Caki2 (cell line): Measurements from ENCODE around the gene UTS2R. TPM values are rescaled to one million over a fixed set of nuclear protein-coding genes. Genes with fewer than 3 reads are reported as not detected.
A peak's percentile ranks its signal among the peaks of the same experiment; 100 is the strongest.

Experiments used
- DNase-seq: peaks from one replicate; pipeline ENCODE4 v3.0.0-alpha.2; 2015; ENCODE audit warnings: low read depth
- in situ Hi-C: cut with HindIII; loops from 2 replicates; pipeline ENCODE4 v1.10.0; 2016; ENCODE audit warnings: low sequenced_read_pairs, low pct_unique_long_range_greater_than_20kb, mixed read lengths
- total RNA-seq: library from RNA; depleted of rRNA; stranded (reverse); fragments of >200 nt; shearing (Covaris generic); gene quantifications from 2 replicates; pipeline ENCODE4 v1.2.3, GENCODE V29; 2014; ENCODE audit warnings: low replicate concordance

Gene UTS2R
- total RNA-seq, 1 experiment from 2014 or later = not detected

DNA sequence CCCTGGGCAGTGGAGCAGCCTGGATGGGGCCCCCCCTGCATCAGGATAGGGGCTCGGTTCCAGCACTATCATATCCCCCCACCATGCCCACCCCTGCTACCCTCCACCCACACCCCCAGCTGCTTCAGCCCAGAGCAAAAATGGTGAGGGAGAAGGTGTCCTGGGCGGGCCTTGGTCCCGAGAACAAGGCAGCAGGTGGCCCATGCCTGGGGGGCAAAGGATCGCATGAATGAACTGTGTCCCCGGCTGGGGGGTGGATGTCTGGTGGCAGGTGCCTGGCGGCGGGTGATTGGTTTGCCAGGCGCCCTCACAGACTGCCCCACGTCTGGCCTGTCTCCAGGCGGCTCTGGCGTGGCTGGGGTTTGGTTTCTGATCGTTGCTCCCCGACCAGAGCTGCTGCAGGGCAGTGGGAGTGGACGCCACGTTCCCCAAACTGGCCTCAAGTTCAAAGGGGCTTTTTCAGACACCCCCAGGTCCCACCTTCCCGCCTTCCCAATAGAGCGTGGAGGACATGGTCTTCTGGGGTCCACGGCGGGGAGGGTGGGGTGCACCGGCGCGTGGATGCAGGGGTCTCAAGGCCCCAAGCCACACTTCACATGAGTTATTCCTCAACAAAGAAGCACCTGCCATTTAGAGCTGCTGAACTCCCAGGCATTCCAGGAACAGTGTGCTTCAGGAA lies 12.6 kb downstream of the UTS2R start:
- in situ Hi-C loops = no loop called here
- no peak for DNase-seq

GRCh38 chr17:82384730-82385481 lies 13.3 kb downstream of the UTS2R start:
- DNase-seq = peak; percentile 40
- in situ Hi-C loops = no loop called here

GRCh38 chr17:82385559-82386254 lies 14.1 kb downstream of the UTS2R start:
- no peak for DNase-seq
- in situ Hi-C loops = no loop called here

GRCh38 chr17:82386255-82386831 lies 14.8 kb downstream of the UTS2R start:
- in situ Hi-C loops = no loop called here
- DNase-seq = no peak

- in situ Hi-C loops = no loop called here
- no peak for DNase-seq
Measured at GRCh38 chr17:82386881-82387704, 15.5 kb downstream of the UTS2R start.

GRCh38 chr17:82387705-82388106 lies 16.1 kb downstream of the UTS2R start:
- in situ Hi-C loops = no loop called here
- no peak for DNase-seq

GRCh38 chr17:82388223-82388921 lies 16.8 kb downstream of the UTS2R start:
- in situ Hi-C loops = no loop called here

GRCh38 chr17:82388922-82389283 lies 17.3 kb downstream of the UTS2R start:
- DNase-seq = no peak
- in situ Hi-C loops = no loop called here

More at GRCh38 chr17:82388223-82388921, 16.8 kb downstream of the UTS2R start:
- DNase-seq = no peak

- no peak for DNase-seq
- in situ Hi-C loops = no loop called here
Measured at GRCh38 chr17:82389379-82389778, 17.8 kb downstream of the UTS2R start.

GRCh38 chr17:82390015-82390859 lies 18.7 kb downstream of the UTS2R start:
- in situ Hi-C loops = no loop called here
- DNase-seq = no peak

DNA sequence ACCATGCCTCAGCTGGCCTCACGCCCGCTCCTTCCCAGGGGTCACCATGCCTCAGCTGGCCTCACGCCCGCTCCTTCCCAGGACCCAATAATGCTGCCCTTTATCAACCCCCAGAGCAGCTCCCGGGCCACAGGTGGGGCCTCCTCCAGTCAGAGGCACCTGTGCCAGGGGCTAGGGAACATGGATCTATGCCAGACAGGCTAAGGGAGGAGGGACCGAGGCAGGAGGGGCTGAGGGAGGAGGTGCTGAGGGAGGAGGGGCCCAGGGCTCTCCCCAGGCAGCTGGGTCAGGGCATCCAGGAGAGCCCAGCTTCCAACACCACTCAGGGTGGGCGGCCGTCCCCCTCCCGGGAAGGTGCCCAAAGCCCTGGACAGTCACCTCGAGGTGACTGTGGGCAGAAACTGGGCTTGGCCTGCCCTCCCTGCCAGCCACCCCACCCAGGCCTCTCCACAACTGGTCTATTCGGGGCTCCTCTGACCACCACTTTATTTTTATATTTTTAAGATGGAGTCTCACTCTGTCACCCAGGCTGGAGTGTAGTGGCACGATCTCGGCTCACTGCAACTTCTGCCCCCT lies 19.4 kb downstream of the UTS2R start:
- in situ Hi-C loops = no loop called here

DNA sequence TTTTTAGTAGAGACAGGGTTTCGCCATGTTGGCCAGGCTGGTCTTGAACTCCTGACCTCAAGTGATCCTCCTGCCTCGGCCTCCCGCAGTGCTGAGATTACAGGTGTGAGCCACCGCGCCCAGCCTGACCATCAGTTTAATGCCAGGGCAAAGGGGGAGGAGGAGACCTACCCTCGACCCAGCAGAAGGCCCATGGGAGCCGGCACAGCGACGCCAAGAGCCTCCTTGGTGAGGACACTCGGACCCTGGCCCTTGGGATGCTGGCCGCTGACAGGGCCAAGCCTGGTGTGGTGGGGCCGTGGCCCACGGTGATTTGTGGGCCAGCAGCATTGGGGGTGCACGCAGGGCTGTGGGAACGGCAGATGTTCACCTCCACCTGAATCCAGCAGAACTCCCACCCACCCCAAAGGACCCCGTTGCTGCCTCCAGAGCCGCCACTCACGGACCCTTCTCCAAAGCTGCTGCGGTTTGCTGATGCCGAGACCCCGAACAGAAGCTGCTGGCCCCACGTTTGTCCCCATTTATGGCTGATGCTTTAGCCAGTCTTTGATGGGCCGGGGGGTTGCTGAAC lies 20.0 kb downstream of the UTS2R start:
- DNase-seq = no peak
- in situ Hi-C loops = no loop called here

More for the DNA sequence above, 19.4 kb downstream of the UTS2R start:
- no peak for DNase-seq

- no peak for DNase-seq
- in situ Hi-C loops = no loop called here
Measured at GRCh38 chr17:82392209-82392920, 20.8 kb downstream of the UTS2R start.

- DNase-seq = no peak
- in situ Hi-C loops = no loop called here
Measured at GRCh38 chr17:82392941-82393340, 21.4 kb downstream of the UTS2R start.

DNA sequence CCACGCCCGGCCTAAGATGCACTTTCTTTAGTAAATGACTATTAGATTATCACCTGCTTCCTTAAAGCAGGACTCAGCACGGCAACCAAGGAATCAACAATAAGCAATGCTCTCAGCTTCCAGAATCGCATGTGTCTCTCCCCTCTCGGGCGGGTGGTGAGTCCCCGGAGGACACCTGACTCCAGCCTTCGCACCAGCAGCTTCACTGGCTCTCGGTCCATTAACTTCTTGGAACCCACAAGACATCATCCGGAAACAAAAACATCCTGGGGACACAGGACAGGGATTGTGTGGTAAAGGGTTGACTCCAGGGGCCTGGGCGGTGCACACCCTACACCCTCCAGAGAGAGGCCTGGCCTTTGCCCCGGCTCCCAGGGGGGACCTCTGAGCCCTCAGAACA lies 22.7 kb downstream of the UTS2R start:
- in situ Hi-C loops = no loop called here
- DNase-seq = peak; percentile 91
